Activated CD4-positive, alpha-beta T cell treated with anti-CD3 and anti-CD28 coated beads for 1 hour (primary cell): ENCODE results near the gene MDC1.
A peak's percentile ranks its signal among the peaks of the same experiment; 100 is the strongest.

Source experiments
- DNase-seq: peaks from one replicate; pipeline ENCODE4 v3.0.0-alpha.2; 2020

MDC1 gene

GRCh38 chr6:30696432-30696831 lies 20.6 kb downstream of the MDC1 start:
- no peak for DNase-seq

- DNase-seq, result no peak
These were observed 25.8 kb downstream of the MDC1 start for GRCh38 chr6:30691208-30691847.

- peak; percentile 48 for DNase-seq
These were observed 26.5 kb downstream of the MDC1 start, which contains the start of gene NRM for GRCh38 chr6:30690403-30691207. TSS of gene NRM (minus strand) at chr6:30690984. CDS start at chr6:30690974, 10 bp downstream.

GRCh38 chr6:30689985-30690384 lies 27.1 kb downstream of the MDC1 start:
- no peak for DNase-seq

GRCh38 chr6:30689022-30689865 lies 27.8 kb downstream of the MDC1 start:
- no peak for DNase-seq

- DNase-seq, result no peak
These were observed 28.5 kb downstream of the MDC1 start for GRCh38 chr6:30688569-30688968.

GRCh38 chr6:30687659-30688431 lies 29.2 kb downstream of the MDC1 start:
- DNase-seq, result no peak

- DNase-seq, result peak; percentile 59
These were observed 30.0 kb downstream of the MDC1 start for GRCh38 chr6:30686908-30687658.

- DNase-seq, result peak; percentile 74
These were observed 30.8 kb downstream of the MDC1 start, which contains the start of gene PPP1R18 for GRCh38 chr6:30686009-30686907. TSS of gene PPP1R18 (minus strand) at chr6:30686645. CDS start at chr6:30686018, 627 bp downstream.

- no peak for DNase-seq
These were observed 31.7 kb downstream of the MDC1 start for GRCh38 chr6:30685157-30686008.

GRCh38 chr6:30684386-30685156 lies 32.5 kb downstream of the MDC1 start:
- DNase-seq, result no peak

- no peak for DNase-seq
These were observed 33.1 kb downstream of the MDC1 start for GRCh38 chr6:30683980-30684338.

GRCh38 chr6:30683183-30683979 lies 33.7 kb downstream of the MDC1 start:
- DNase-seq, result no peak

GRCh38 chr6:30682143-30683117 lies 34.7 kb downstream of the MDC1 start:
- peak; percentile 76 for DNase-seq

GRCh38 chr6:30681766-30682142 lies 35.3 kb downstream of the MDC1 start:
- no peak for DNase-seq

- no peak for DNase-seq
These were observed 37.1 kb downstream of the MDC1 start for GRCh38 chr6:30679765-30680535.
